Esophagus squamous epithelium (tissue), 5 donors: ENCODE measurements around the gene CDK5RAP3. TPM values are rescaled to one million over a fixed set of nuclear protein-coding genes. Genes with fewer than 3 reads are reported as not detected.

Source experiments
- DNase-seq: peaks from one replicate; lab custom pipeline; 2025; lab: John Stamatoyannopoulos, UW
- H3K27ac ChIP-seq, 4 donors: fragments of 200-600 bp; sonication (generic); one replicate each; pipeline ENCODE4 v1.5.1; 2016 to 2019; ENCODE audit warnings: mild to moderate bottlenecking in 1 of 4
- H3K27me3 ChIP-seq, 4 donors: fragments of 200-600 bp; sonication (generic); 1 replicate in 3 of 4; 2 replicates in 1 of 4; pipeline versions ENCODE4 v1.5.1 to v1.6.0; 2017 to 2021; ENCODE audit warnings: antibody characterized with exemption in 1 of 4
- H3K36me3 ChIP-seq, 3 donors: fragments of 200-600 bp; sonication (generic); one replicate each; pipeline ENCODE4 v1.5.1; 2016 to 2019
- H3K4me1 ChIP-seq, 3 donors: fragments of 200-600 bp; sonication (generic); one replicate each; pipeline ENCODE4 v1.5.1; 2017 to 2019
- H3K4me3 ChIP-seq, 4 donors: fragments of 200-600 bp; sonication (generic); 1 replicate in 3 of 4; 2 replicates in 1 of 4; pipeline ENCODE4 v1.5.1; 2016 to 2019; ENCODE audit warnings: mild to moderate bottlenecking in 2 of 4, moderate library complexity in 1 of 4
- H3K9me3 ChIP-seq, 3 donors: fragments of 200-600 bp; sonication (generic); one replicate each; pipeline ENCODE4 v1.5.1; 2016 to 2019
- CTCF ChIP-seq, 6 experiments: fragments of 450-650 bp in 4 of 6; fragments of 200-600 bp in 2 of 6; sonication (generic) in 2 of 6; IDR thresholded peaks; one replicate each; pipeline ENCODE4 v1.5.1; 2016 to 2019; ENCODE audit warnings: antibody characterized with exemption in 6 of 6, mild to moderate bottlenecking in 4 of 6, moderate library complexity in 4 of 6
- POLR2A ChIP-seq, 4 donors: fragments of 450-650 bp; IDR thresholded peaks; one replicate each; pipeline ENCODE4 v1.6.1; 2017; ENCODE audit warnings: antibody characterized with exemption in 4 of 4, mild to moderate bottlenecking in 4 of 4, moderate library complexity in 3 of 4
- WGBS, 2 donors: methylation state at CpG; one replicate each; pipeline ENCODE4 v1.1.5; 2018; 5-methylcytosine and 5-hydroxymethylcytosine counted together
- intact Hi-C: fragments of 100-400 bp; cut with DNase I; formaldehyde crosslinking; loops from one replicate; pipeline ENCODE4 v1.15.0; 2022
- total RNA-seq, 4 donors: library from RNA; depleted of rRNA; stranded (reverse); fragments of >200 nt; gene quantifications; one replicate each; pipeline ENCODE4 v1.1.0, GENCODE V29; 2016
- donor health status: DM: yes; HTN: yes; CAD: no.

Gene CDK5RAP3
- total RNA-seq, 4 donors from 2014 or later: 60.1 to 141 (median 66.0) TPM

GRCh38 chr17:48030531-48030930 is 59.6 kb downstream of the CDK5RAP3 start:
- H3K4me3 ChIP-seq: no peak overlapping the region
- intact Hi-C loops: no loop called here
- no peaks in the 10 kb centered on the region for H3K27me3 ChIP-seq
- no peaks in the 10 kb centered on the region for H3K9me3 ChIP-seq
- DNase-seq: no peak
- TF ChIP-seq CTCF (IDR thresholded peaks at IDR 0.05) (no peak), POLR2A (IDR thresholded peaks at IDR 0.05) (no peak)
- H3K36me3 ChIP-seq: no peaks in the 10 kb centered on the region
- WGBS, 2 donors: 26 to 29% methylated on average over 5 of the region's 5 CpGs
- H3K4me1 ChIP-seq: peaks cover 14 to 27% (median 24%) of the 10 kb centered on the region in 3 donors
- H3K27ac ChIP-seq: peak overlapping the region in 2 of 4 donors; percentile 20 to 21

Other genes with a start within 250 kb of the CDK5RAP3 start
- 1 to 10 TPM in 3 of 4 donors, not detected in 1; 1.1 to 4.5 (median 2.9) TPM for gene TBX21, start 237.9 kb upstream of the CDK5RAP3 start, total RNA-seq
- gene OSBPL7, start 149.3 kb upstream of the CDK5RAP3 start, total RNA-seq: 1 to 10 TPM; 1.1 to 4.6 (median 1.6) TPM
- gene MRPL10, start 139.6 kb upstream of the CDK5RAP3 start, total RNA-seq: 10 to 100 TPM; 23.2 to 36.6 (median 30.0) TPM
- gene LRRC46, start 139.4 kb upstream of the CDK5RAP3 start, total RNA-seq: under 1 TPM in 1 of 4 donors, not detected in 3; 0.18 TPM
- 10 to 100 TPM; 13.9 to 24.8 (median 17.8) TPM for gene SCRN2, start 129.8 kb upstream of the CDK5RAP3 start, total RNA-seq
- 1 to 10 TPM; 1.1 to 6.4 (median 3.8) TPM for gene SP6, start 120.0 kb upstream of the CDK5RAP3 start, total RNA-seq
- 1 to 10 TPM; 4.0 to 9.9 (median 9.2) TPM for gene SP2, start 74.9 kb upstream of the CDK5RAP3 start, total RNA-seq
- gene PNPO, start 29.5 kb upstream of the CDK5RAP3 start, total RNA-seq: 10 to 100 TPM; 25.6 to 38.6 (median 34.2) TPM
- 10 to 100 TPM in 1 of 4 donors, 1 to 10 TPM in 3; 3.3 to 12.5 (median 7.1) TPM for gene PRR15L, start 13.2 kb upstream of the CDK5RAP3 start, total RNA-seq
- gene COPZ2, start 66.7 kb downstream of the CDK5RAP3 start, total RNA-seq: 10 to 100 TPM in 1 of 4 donors, 1 to 10 TPM in 2, under 1 TPM in 1; 0.91 to 14.5 (median 5.7) TPM
- gene NFE2L1, start 77.2 kb downstream of the CDK5RAP3 start, total RNA-seq: 100 to 1,000 TPM in 1 of 4 donors, 10 to 100 TPM in 3; 41.6 to 103 (median 60.0) TPM
- 10 to 100 TPM; 21.0 to 46.7 (median 24.7) TPM for gene CBX1, start 130.4 kb downstream of the CDK5RAP3 start, total RNA-seq
- 10 to 100 TPM; 12.7 to 16.6 (median 15.0) TPM for gene SNX11, start 136.7 kb downstream of the CDK5RAP3 start, total RNA-seq